Nephron (organoid): ENCODE results near the gene JAM3.

ENCODE experiments used
- H3K27ac Mint-ChIP-seq, 3 experiments: 2 replicates each; pipeline ENCODE4 v1.8.0; 2020; ENCODE audit warnings: mixed read lengths in 3 of 3, mild to moderate bottlenecking in 2 of 3, moderate library complexity in 1 of 3
- H3K27me3 Mint-ChIP-seq: 2 replicates; pipeline ENCODE4 v1.8.0; 2021; ENCODE audit warnings: low read depth, mild to moderate bottlenecking, moderate library complexity, mixed read lengths
- H3K36me3 Mint-ChIP-seq: 2 replicates; pipeline ENCODE4 v1.8.0; 2020; ENCODE audit warnings: low read depth, mixed read lengths
- H3K4me1 Mint-ChIP-seq: 2 replicates; pipeline ENCODE4 v1.8.0; 2020; ENCODE audit warnings: mixed read lengths
- H3K4me3 Mint-ChIP-seq, 3 experiments: 2 replicates each; pipeline ENCODE4 v1.8.0; 2020; ENCODE audit warnings: mild to moderate bottlenecking in 3 of 3, mixed read lengths in 3 of 3, moderate library complexity in 2 of 3
- H3K9me3 Mint-ChIP-seq: 2 replicates; pipeline ENCODE4 v1.8.0; 2020; ENCODE audit warnings: mixed read lengths
- CTCF ChIP-seq, 3 experiments: fragments of 200-600 bp; sonication (generic); IDR thresholded peaks; one replicate each; pipeline ENCODE4 v1.5.0; 2021; ENCODE audit warnings: antibody characterized with exemption in 3 of 3; ENCODE audit not compliant: unreplicated experiment in 3 of 3

JAM3 gene

GRCh38 chr11:134041791-134042696 lies 26.8 kb upstream of the JAM3 start:
- Mint-ChIP-seq H3K27me3 (peaks cover 25% of the 10 kb centered on the region), H3K27ac (peak overlapping the region in 1 of 3 experiments; percentile 71), H3K36me3 (no peaks in the 10 kb centered on the region), H3K4me3 (peak overlapping the region in 1 of 3 experiments; percentile 20), H3K4me1 (peaks cover 87% of the 10 kb centered on the region), H3K9me3 (no peaks in the 10 kb centered on the region)
- TF ChIP-seq CTCF (IDR thresholded peaks at IDR 0.05; ENCODE audit: unreplicated experiment in 3 of 3) = no peak

GRCh38 chr11:134043821-134044420 lies 25.0 kb upstream of the JAM3 start:
- no peak for TF ChIP-seq CTCF (IDR thresholded peaks at IDR 0.05; ENCODE audit: unreplicated experiment in 3 of 3)
- Mint-ChIP-seq H3K4me3 (no peak overlapping the region), H3K27ac (no peak overlapping the region), H3K4me1 (peaks cover 81% of the 10 kb centered on the region), H3K36me3 (no peaks in the 10 kb centered on the region), H3K9me3 (no peaks in the 10 kb centered on the region), H3K27me3 (peaks cover 36% of the 10 kb centered on the region)

- no peaks in the 10 kb centered on the region for H3K9me3 Mint-ChIP-seq
- peak overlapping the region; percentile 2 to 22 (median 11) for H3K27ac Mint-ChIP-seq
- H3K27me3 Mint-ChIP-seq = peaks cover 40% of the 10 kb centered on the region
- H3K36me3 Mint-ChIP-seq = no peaks in the 10 kb centered on the region
- TF ChIP-seq CTCF (IDR thresholded peaks at IDR 0.05; ENCODE audit: unreplicated experiment in 3 of 3) = no peak
- peak overlapping the region in 1 of 3 experiments; percentile 4 for H3K4me3 Mint-ChIP-seq
- H3K4me1 Mint-ChIP-seq = peaks cover 77% of the 10 kb centered on the region
Measured at GRCh38 chr11:134044514-134045284, 24.2 kb upstream of the JAM3 start.

GRCh38 chr11:134045799-134046635 lies 22.9 kb upstream of the JAM3 start:
- TF ChIP-seq CTCF (IDR thresholded peaks at IDR 0.05; ENCODE audit: unreplicated experiment in 3 of 3) = peak; percentile 46 to 61 (median 58)
- Mint-ChIP-seq H3K27me3 (peaks cover 48% of the 10 kb centered on the region), H3K4me1 (peaks cover 64% of the 10 kb centered on the region), H3K27ac (no peak overlapping the region), H3K4me3 (no peak overlapping the region), H3K9me3 (no peaks in the 10 kb centered on the region), H3K36me3 (no peaks in the 10 kb centered on the region)

GRCh38 chr11:134046681-134047449 lies 22.0 kb upstream of the JAM3 start:
- Mint-ChIP-seq H3K9me3 (no peaks in the 10 kb centered on the region), H3K4me1 (peaks cover 55% of the 10 kb centered on the region), H3K27ac (no peak overlapping the region), H3K36me3 (no peaks in the 10 kb centered on the region), H3K27me3 (peaks cover 53% of the 10 kb centered on the region), H3K4me3 (no peak overlapping the region)
- no peak for TF ChIP-seq CTCF (IDR thresholded peaks at IDR 0.05; ENCODE audit: unreplicated experiment in 3 of 3)
